Vagina (tissue), 2 donors: ENCODE results near the gene NAGPA.

Source experiments
- POLR2A ChIP-seq, 2 donors: fragments of 450-650 bp; IDR thresholded peaks; one replicate each; pipeline ENCODE4 v1.6.1; 2017; ENCODE audit warnings: antibody characterized with exemption in 2 of 2, mild to moderate bottlenecking in 2 of 2, moderate library complexity in 2 of 2
- POLR2AphosphoS5 ChIP-seq, 2 donors: sonication (generic); formaldehyde crosslinking; IDR thresholded peaks; one replicate each; pipeline ENCODE4 v1.9.0; 2017; ENCODE audit warnings: antibody characterized with exemption in 2 of 2, mild to moderate bottlenecking in 2 of 2, low read depth in 1 of 2; ENCODE audit not compliant: insufficient read depth in 1 of 2
- TF ChIP-seq, protein P1 (sequence below), 3 experiments: fragments of 450-650 bp in 2 of 3; fragments of 200-600 bp in 1 of 3; sonication (generic) in 1 of 3; IDR thresholded peaks; one replicate each; pipeline ENCODE4 v1.5.1; 2017 to 2019; ENCODE audit warnings: antibody characterized with exemption in 3 of 3, mild to moderate bottlenecking in 2 of 3, moderate library complexity in 2 of 3

DNA sequence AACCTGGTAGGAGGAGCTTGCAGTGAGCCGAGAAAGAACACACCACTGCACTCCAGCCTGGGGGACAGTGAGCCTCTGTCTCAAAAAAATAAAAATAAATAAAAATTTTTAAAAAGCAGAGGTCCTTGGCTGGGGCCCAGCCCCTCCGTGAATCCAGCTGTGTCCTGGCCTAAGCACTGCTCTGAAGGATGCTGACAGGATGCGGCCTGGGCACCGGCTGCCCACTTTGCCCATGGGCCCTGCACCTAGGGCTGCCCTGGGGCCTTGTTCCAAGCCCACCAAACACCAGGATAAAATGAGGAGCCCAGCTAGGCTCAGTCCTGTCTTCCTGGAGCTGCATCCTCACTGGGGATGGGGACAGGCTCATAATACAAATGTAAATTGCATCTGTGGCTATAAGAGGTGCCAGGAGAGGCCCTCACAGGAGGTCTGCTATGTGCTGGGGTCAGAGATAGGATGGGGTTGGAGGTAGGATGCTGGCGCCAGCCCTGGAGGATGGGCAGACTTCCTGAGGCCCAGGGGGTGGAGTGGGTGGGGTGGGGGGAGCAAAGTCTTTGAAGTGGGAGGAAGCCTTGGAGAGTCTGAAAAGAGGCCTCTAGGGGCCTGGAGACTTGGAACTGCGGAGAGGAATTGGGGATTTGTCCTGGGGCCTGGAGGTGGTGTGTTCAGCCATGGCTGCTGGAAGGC lies 25.8 kb upstream of the NAGPA start:
- TF ChIP-seq POLR2AphosphoS5 (IDR thresholded peaks at IDR 0.05; ENCODE audit: insufficient read depth in 1 of 2, low read depth in 1 of 2), result no peak
- TF ChIP-seq, protein P1, sequence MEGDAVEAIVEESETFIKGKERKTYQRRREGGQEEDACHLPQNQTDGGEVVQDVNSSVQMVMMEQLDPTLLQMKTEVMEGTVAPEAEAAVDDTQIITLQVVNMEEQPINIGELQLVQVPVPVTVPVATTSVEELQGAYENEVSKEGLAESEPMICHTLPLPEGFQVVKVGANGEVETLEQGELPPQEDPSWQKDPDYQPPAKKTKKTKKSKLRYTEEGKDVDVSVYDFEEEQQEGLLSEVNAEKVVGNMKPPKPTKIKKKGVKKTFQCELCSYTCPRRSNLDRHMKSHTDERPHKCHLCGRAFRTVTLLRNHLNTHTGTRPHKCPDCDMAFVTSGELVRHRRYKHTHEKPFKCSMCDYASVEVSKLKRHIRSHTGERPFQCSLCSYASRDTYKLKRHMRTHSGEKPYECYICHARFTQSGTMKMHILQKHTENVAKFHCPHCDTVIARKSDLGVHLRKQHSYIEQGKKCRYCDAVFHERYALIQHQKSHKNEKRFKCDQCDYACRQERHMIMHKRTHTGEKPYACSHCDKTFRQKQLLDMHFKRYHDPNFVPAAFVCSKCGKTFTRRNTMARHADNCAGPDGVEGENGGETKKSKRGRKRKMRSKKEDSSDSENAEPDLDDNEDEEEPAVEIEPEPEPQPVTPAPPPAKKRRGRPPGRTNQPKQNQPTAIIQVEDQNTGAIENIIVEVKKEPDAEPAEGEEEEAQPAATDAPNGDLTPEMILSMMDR (IDR thresholded peaks at IDR 0.05), result no peak
- no peak for TF ChIP-seq POLR2A (IDR thresholded peaks at IDR 0.05)
